GM12878 (cell line): ENCODE data around the gene IKZF5. TPM values are rescaled to one million over a fixed set of nuclear protein-coding genes. Genes with fewer than 3 reads are reported as not detected.

ENCODE experiments used
- ATAC-seq: fragments of 200-7000 bp; cut with Tn5 transposase; 3 replicates; pipeline ENCODE4 v1.9.1; 2020; ENCODE audit warnings: mild to moderate bottlenecking, moderate library complexity
- BruUV-seq: library from RNA; stranded (reverse); fragments of 400-500 nt; replicated peaks from 2 replicates; lab custom pipeline; 2021; lab: Mats Ljungman, UMichigan
- CTCF ChIA-PET: fragments of 300-600 bp; sonication (Branson Sonifier 250); formaldehyde crosslinking; extraction: SDS; loops from one replicate; lab custom pipeline; 2021; ENCODE audit warnings: inconsistent platforms; lab: Yijun Ruan, JAX
- POLR2A ChIA-PET: fragments of 350-600 bp; formaldehyde crosslinking; extraction: SDS; loops from one replicate; lab custom pipeline; 2021; ENCODE audit warnings: inconsistent platforms; lab: Charles Lee
- RAD21 ChIA-PET: fragments of 300-600 bp; sonication (Branson Sonifier 250); formaldehyde crosslinking; loops from one replicate; lab custom pipeline; 2023; ENCODE audit warnings: antibody characterized with exemption; ENCODE audit not compliant: unreplicated experiment; lab: Charles Lee
- SMC1A ChIA-PET: fragments of 300-600 bp; sonication (Branson Sonifier 250); formaldehyde crosslinking; loops from one replicate; lab custom pipeline; 2023; ENCODE audit not compliant: unreplicated experiment, uncharacterized antibody; lab: Charles Lee
- DNase-seq: peaks from one replicate; pipeline ENCODE4 v3.0.0-alpha.2; 2011; ENCODE audit warnings: low read depth, low spot score
- FAIRE-seq: peaks from 3 replicates; lab custom pipeline; 2011; peaks lifted over from hg19 to GRCh38; lab: Jason Lieb, UNC
- H2AFZ ChIP-seq: 2 replicates; pipeline ENCODE4 v1.6.0; 2011; ENCODE audit warnings: low read depth, low read length, control low read depth; ENCODE audit not compliant: control insufficient read depth
- H3K27ac ChIP-seq: 2 replicates; pipeline ENCODE4 v1.5.1; 2011; ENCODE audit warnings: control low read depth; ENCODE audit not compliant: control insufficient read depth, insufficient read depth
- H3K27me3 ChIP-seq, 2 experiments: replicated peaks in 1 of 2; 2 replicates each; pipeline versions ENCODE4 v1.6.0 to v1.6.1; 2011; ENCODE audit warnings: low read length in 1 of 2; ENCODE audit not compliant: control insufficient read depth in 2 of 2, insufficient read depth in 2 of 2
- H3K36me3 ChIP-seq, 2 experiments: 2 replicates each; pipeline ENCODE4 v1.5.1; 2011; ENCODE audit warnings: low read length in 1 of 2; ENCODE audit not compliant: control insufficient read depth in 2 of 2, insufficient read depth in 2 of 2
- H3K4me1 ChIP-seq: 2 replicates; pipeline ENCODE4 v1.6.1; 2011; ENCODE audit warnings: mild to moderate bottlenecking, low read length, moderate library complexity, mixed read lengths; ENCODE audit not compliant: control insufficient read depth, insufficient read depth
- H3K4me2 ChIP-seq: 2 replicates; pipeline ENCODE4 v1.6.0; 2011; ENCODE audit warnings: control low read depth; ENCODE audit not compliant: control insufficient read depth, insufficient read depth
- H3K4me3 ChIP-seq: fragments of 200-600 bp; sonication (generic); 2 replicates; pipeline ENCODE4 v1.5.1; 2016
- H3K79me2 ChIP-seq: 2 replicates; pipeline ENCODE4 v1.6.0; 2011; ENCODE audit warnings: low read length; ENCODE audit not compliant: control insufficient read depth, insufficient read depth
- H3K9ac ChIP-seq: 2 replicates; pipeline ENCODE4 v1.8.0; 2011; ENCODE audit warnings: low read length, control low read depth, mixed read lengths; ENCODE audit not compliant: control insufficient read depth, insufficient read depth
- H3K9me3 ChIP-seq: replicated peaks from 3 replicates; pipeline ENCODE4 v1.5.1; 2011; ENCODE audit warnings: mild to moderate bottlenecking, low read length; ENCODE audit not compliant: control insufficient read depth, insufficient read depth
- H4K20me1 ChIP-seq: 2 replicates; pipeline ENCODE4 v1.6.0; 2011; ENCODE audit not compliant: control insufficient read depth, insufficient read depth
- CREB1 ChIP-seq: IDR thresholded peaks from 2 replicates; pipeline ENCODE4 v1.6.1; 2012; ENCODE audit warnings: low read depth, mild to moderate bottlenecking, inconsistent platforms
- CREM ChIP-seq: IDR thresholded peaks from 2 replicates; pipeline ENCODE4 v1.6.1; 2014; ENCODE audit warnings: antibody characterized with exemption, low read depth
- DPF2 ChIP-seq: fragments of 450-650 bp; IDR thresholded peaks from 2 replicates; pipeline ENCODE4 v1.6.1; 2017; ENCODE audit warnings: mild to moderate bottlenecking
- GABPA ChIP-seq: IDR thresholded peaks from 2 replicates; pipeline ENCODE4 v1.6.1; 2014; ENCODE audit warnings: antibody characterized with exemption, low read depth, mild to moderate bottlenecking, inconsistent platforms
- IKZF2 ChIP-seq, 2 experiments: fragments of 450-650 bp; IDR thresholded peaks; 2 replicates each; pipeline ENCODE4 v1.6.1; 2017; ENCODE audit warnings: mild to moderate bottlenecking in 2 of 2, moderate library complexity in 2 of 2
- IRF4 ChIP-seq: IDR thresholded peaks from 2 replicates; pipeline ENCODE4 v1.6.1; 2011; ENCODE audit warnings: low read depth, low read length
- MEF2A ChIP-seq: IDR thresholded peaks from 2 replicates; pipeline ENCODE4 v1.6.1; 2011; ENCODE audit warnings: low read depth, mild to moderate bottlenecking, low read length, moderate library complexity; ENCODE audit not compliant: insufficient read depth
- MEF2B ChIP-seq: fragments of 450-650 bp; IDR thresholded peaks from 2 replicates; pipeline ENCODE4 v1.6.1; 2018; ENCODE audit warnings: mild to moderate bottlenecking, moderate library complexity; ENCODE audit not compliant: partially characterized antibody, poor library complexity, severe bottlenecking
- MTA3 ChIP-seq: IDR thresholded peaks from 2 replicates; pipeline ENCODE4 v1.6.1; 2012; ENCODE audit warnings: low read length, inconsistent platforms, borderline replicate concordance
- MYC ChIP-seq: IDR thresholded peaks from 2 replicates; pipeline ENCODE4 v1.6.1; 2011; ENCODE audit warnings: mild to moderate bottlenecking, low read length, moderate library complexity, inconsistent platforms; ENCODE audit not compliant: insufficient read depth, insufficient replicate concordance, insufficient read length, severe bottlenecking
- NBN ChIP-seq: fragments of 450-650 bp; IDR thresholded peaks from 2 replicates; pipeline ENCODE4 v1.6.1; 2016
- POLR2AphosphoS5 ChIP-seq: IDR thresholded peaks from 2 replicates; pipeline ENCODE4 v1.6.1; 2011; ENCODE audit warnings: mild to moderate bottlenecking, low read length, inconsistent platforms
- RB1 ChIP-seq: fragments of 450-650 bp; formaldehyde crosslinking; IDR thresholded peaks from 2 replicates; pipeline ENCODE4 v1.6.1; 2017; ENCODE audit warnings: mild to moderate bottlenecking, borderline replicate concordance
- SUPT20H ChIP-seq: IDR thresholded peaks from 2 replicates; pipeline ENCODE4 v1.6.1; 2011; ENCODE audit warnings: low read depth, mild to moderate bottlenecking, low read length, moderate library complexity, borderline replicate concordance; ENCODE audit not compliant: control insufficient read depth
- WRNIP1 ChIP-seq: IDR thresholded peaks from 2 replicates; pipeline ENCODE4 v1.6.1; 2011; ENCODE audit warnings: low read depth, low read length, improper control_type of control experiment, borderline replicate concordance
- YY1 ChIP-seq: IDR thresholded peaks from 2 replicates; pipeline ENCODE4 v1.6.1; 2011; ENCODE audit warnings: low read depth, mild to moderate bottlenecking, low read length
- ZNF24 ChIP-seq: fragments of 450-650 bp; IDR thresholded peaks from 2 replicates; pipeline ENCODE4 v1.6.1; 2017; ENCODE audit warnings: antibody characterized with exemption, mild to moderate bottlenecking
- WGBS: methylation state at CpG from one replicate; pipeline ENCODE4 v1.1.6; 2016; ENCODE audit warnings: low lambda C conversion rate; ENCODE audit not compliant: insufficient replicate concordance, insufficient coverage; ENCODE audit errors: missing lambda C conversion rate; 5-methylcytosine and 5-hydroxymethylcytosine counted together
- in situ Hi-C: fragments of 300-500 bp; cut with MboI; formaldehyde crosslinking; loops from 9 replicates; pipeline ENCODE4 v1.14.3; 2018; ENCODE audit warnings: mixed read lengths
- intact Hi-C: fragments of 100-400 bp; cut with micrococcal nuclease; formaldehyde crosslinking; loops from one replicate; pipeline ENCODE4 v1.14.2; 2022; ENCODE audit not compliant: unreplicated experiment
- polyA plus RNA-seq, 11 experiments: library from polyadenylated mRNA; depleted of rRNA in 4 of 11; unstranded in 6 of 11; stranded (reverse) in 5 of 11; fragments of >200 nt; fragmentation: Nextera tagmentation in 4 of 11; fragmentation: Illumina TruSeq in 1 of 11; extraction: Ambion mirVana in 4 of 11; extraction: Trizol in 1 of 11; gene quantifications; 1 replicate in 1 of 11; 2 replicates in 10 of 11; pipeline versions ENCODE4 v1.2.1 to v1.2.3, GENCODE V29; 2011 to 2016; ENCODE audit warnings: inconsistent platforms in 2 of 11, missing spikeins in 2 of 11, low read depth in 1 of 11
- total RNA-seq, 4 experiments: library from RNA; depleted of rRNA in 3 of 4; stranded (reverse); fragments of >200 nt in 3 of 4; fragmentation: Illumina TruSeq in 1 of 4; extraction: Trizol in 1 of 4; gene quantifications; 2 replicates each; pipeline versions ENCODE4 v1.2.1 to v1.2.3, GENCODE V29; 2013 to 2021
- TF ChIP-seq, protein P1 (sequence below): IDR thresholded peaks from 2 replicates; pipeline ENCODE4 v1.6.1; 2012; ENCODE audit warnings: low read depth, low read length, improper control_type of control experiment
- TF ChIP-seq, protein P2 (sequence below): fragments of 450-650 bp; IDR thresholded peaks from 2 replicates; pipeline ENCODE4 v1.6.1; 2017; ENCODE audit warnings: mild to moderate bottlenecking, moderate library complexity

Gene IKZF5
- total and polyA plus RNA-seq, 10 of the 15 experiments (the other 5 are each of a cell fraction or from before 2014, with no cell fraction given) = 5.3 to 23.2 (median 11.8) TPM

DNA sequence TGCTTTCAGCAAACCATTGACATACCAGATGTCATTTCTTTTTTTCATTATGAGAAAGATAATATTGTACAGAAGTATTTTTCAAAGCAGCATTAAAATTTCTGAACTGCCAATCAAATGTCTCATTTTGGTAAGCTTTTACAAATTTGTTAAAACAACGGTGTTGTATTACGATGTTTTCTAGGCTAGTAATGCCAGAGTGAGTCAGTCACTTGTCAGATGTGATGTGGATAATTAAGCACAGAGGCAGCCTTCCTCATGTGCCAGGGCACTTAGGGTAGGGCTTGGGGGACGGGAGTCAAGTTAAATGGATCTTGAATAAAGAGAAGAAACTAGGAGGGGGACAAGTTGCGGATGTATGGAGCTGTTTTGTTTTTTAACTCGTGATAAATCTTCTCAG lies 18.3 kb downstream of the IKZF5 start:
- POLR2A ChIA-PET = interaction anchor here (1.2 kb wide), 1 partner anchor 9 kb away, joined by 3 read pairs; no protein-coding TSS in a partner anchor
- in situ Hi-C loops = no loop called here
- H3K4me2 ChIP-seq = no peak overlapping the region
- intact Hi-C loops = no loop called here
- WGBS = 86% methylated on average over 5 of the region's 5 CpGs
- H3K9ac ChIP-seq = no peak overlapping the region
- no peak overlapping the region for H3K4me3 ChIP-seq
- peaks cover 3 to 10% of the 10 kb centered on the region in 2 experiments; a peak in 3 of 4 replicates for H3K36me3 ChIP-seq
- H3K4me1 ChIP-seq = no peaks in the 10 kb centered on the region
- CTCF ChIA-PET = interaction anchor here (3.5 kb wide), 1 partner anchor 10 kb away, joined by 24 read pairs; the partner anchor contains the start of gene PSTK
- FAIRE-seq = no peak
- no peak overlapping the region for H2AFZ ChIP-seq
- DNase-seq = no peak
- no TSS peak for BruUV-seq
- no peak overlapping the region for H3K27ac ChIP-seq
- RAD21 ChIA-PET = interaction anchor here (1.3 kb wide), 1 partner anchor 9 kb away, joined by 6 read pairs; the partner anchor contains the start of gene PSTK
- TF ChIP-seq DPF2 (no peak), MYC (no peak), MEF2A (no peak), GABPA (no peak), POLR2AphosphoS5 (no peak), ZNF24 (no peak), RB1 (no peak), NBN (no peak), IRF4 (no peak), SUPT20H (no peak), MEF2B (no peak), IKZF2 (IDR thresholded peaks at IDR 0.05) (no peak), CREB1 (no peak), WRNIP1 (no peak), CREM (no peak), YY1 (no peak), MTA3 (no peak)
- TF ChIP-seq, protein P1, sequence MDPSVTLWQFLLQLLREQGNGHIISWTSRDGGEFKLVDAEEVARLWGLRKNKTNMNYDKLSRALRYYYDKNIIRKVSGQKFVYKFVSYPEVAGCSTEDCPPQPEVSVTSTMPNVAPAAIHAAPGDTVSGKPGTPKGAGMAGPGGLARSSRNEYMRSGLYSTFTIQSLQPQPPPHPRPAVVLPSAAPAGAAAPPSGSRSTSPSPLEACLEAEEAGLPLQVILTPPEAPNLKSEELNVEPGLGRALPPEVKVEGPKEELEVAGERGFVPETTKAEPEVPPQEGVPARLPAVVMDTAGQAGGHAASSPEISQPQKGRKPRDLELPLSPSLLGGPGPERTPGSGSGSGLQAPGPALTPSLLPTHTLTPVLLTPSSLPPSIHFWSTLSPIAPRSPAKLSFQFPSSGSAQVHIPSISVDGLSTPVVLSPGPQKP = no peak
- TF ChIP-seq, protein P2, sequence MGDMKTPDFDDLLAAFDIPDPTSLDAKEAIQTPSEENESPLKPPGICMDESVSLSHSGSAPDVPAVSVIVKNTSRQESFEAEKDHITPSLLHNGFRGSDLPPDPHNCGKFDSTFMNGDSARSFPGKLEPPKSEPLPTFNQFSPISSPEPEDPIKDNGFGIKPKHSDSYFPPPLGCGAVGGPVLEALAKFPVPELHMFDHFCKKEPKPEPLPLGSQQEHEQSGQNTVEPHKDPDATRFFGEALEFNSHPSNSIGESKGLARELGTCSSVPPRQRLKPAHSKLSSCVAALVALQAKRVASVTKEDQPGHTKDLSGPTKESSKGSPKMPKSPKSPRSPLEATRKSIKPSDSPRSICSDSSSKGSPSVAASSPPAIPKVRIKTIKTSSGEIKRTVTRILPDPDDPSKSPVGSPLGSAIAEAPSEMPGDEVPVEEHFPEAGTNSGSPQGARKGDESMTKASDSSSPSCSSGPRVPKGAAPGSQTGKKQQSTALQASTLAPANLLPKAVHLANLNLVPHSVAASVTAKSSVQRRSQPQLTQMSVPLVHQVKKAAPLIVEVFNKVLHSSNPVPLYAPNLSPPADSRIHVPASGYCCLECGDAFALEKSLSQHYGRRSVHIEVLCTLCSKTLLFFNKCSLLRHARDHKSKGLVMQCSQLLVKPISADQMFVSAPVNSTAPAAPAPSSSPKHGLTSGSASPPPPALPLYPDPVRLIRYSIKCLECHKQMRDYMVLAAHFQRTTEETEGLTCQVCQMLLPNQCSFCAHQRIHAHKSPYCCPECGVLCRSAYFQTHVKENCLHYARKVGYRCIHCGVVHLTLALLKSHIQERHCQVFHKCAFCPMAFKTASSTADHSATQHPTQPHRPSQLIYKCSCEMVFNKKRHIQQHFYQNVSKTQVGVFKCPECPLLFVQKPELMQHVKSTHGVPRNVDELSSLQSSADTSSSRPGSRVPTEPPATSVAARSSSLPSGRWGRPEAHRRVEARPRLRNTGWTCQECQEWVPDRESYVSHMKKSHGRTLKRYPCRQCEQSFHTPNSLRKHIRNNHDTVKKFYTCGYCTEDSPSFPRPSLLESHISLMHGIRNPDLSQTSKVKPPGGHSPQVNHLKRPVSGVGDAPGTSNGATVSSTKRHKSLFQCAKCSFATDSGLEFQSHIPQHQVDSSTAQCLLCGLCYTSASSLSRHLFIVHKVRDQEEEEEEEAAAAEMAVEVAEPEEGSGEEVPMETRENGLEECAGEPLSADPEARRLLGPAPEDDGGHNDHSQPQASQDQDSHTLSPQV = no peak
- no peaks in the 10 kb centered on the region for H4K20me1 ChIP-seq
- no peaks in the 10 kb centered on the region for H3K27me3 ChIP-seq
- no peak for ATAC-seq
- no peaks in the 10 kb centered on the region for H3K79me2 ChIP-seq
- SMC1A ChIA-PET = interaction anchor here (1.5 to 1.9 kb wide), 3 partner anchors 9 to 16 kb away, joined by 4 to 8 read pairs (median 5); partner anchors contain the start of gene PSTK
- no peaks in the 10 kb centered on the region for H3K9me3 ChIP-seq
